C4-2B (cell line): Measurements from ENCODE around the gene CACNA1H.

Experiments used
- H3K27ac ChIP-seq: fragments of 450-650 bp; 2 replicates; pipeline ENCODE4 v1.5.1; 2017
- CTCF ChIP-seq: fragments of 450-650 bp; conservative IDR thresholded peaks from 2 replicates; pipeline ENCODE4 v1.5.1; 2017; ENCODE audit warnings: mild to moderate bottlenecking
- ZFX ChIP-seq: fragments of 450-650 bp; IDR thresholded peaks from 2 replicates; pipeline ENCODE4 v1.6.1; 2017

Gene CACNA1H

GRCh38 chr16:1172651-1173050 is 19.7 kb downstream of the CACNA1H start:
- TF ChIP-seq ZFX = no peak
- TF ChIP-seq CTCF = no peak
- no peak overlapping the region for H3K27ac ChIP-seq

GRCh38 chr16:1173788-1174451 is 21.0 kb downstream of the CACNA1H start:
- no peak for TF ChIP-seq ZFX
- TF ChIP-seq CTCF = no peak
- no peak overlapping the region for H3K27ac ChIP-seq

- no peak overlapping the region for H3K27ac ChIP-seq
- TF ChIP-seq CTCF = no peak
- no peak for TF ChIP-seq ZFX
Observed at GRCh38 chr16:1174477-1175357, 21.8 kb downstream of the CACNA1H start.

GRCh38 chr16:1175566-1176279 is 22.8 kb downstream of the CACNA1H start:
- TF ChIP-seq CTCF (no peak), ZFX (no peak)

GRCh38 chr16:1176280-1176897 is 23.5 kb downstream of the CACNA1H start:
- TF ChIP-seq CTCF (no peak), ZFX (no peak)
- H3K27ac ChIP-seq = no peak overlapping the region

More at GRCh38 chr16:1175566-1176279, 22.8 kb downstream of the CACNA1H start:
- no peak overlapping the region for H3K27ac ChIP-seq

GRCh38 chr16:1177053-1177452 is 24.1 kb downstream of the CACNA1H start:
- no peak overlapping the region for H3K27ac ChIP-seq
- TF ChIP-seq CTCF = no peak
- TF ChIP-seq ZFX = no peak
